ENCODE data around the gene RFX3.

GRCh38 chr9:3569529-3569928 lies 43.7 kb upstream of the RFX3 start:
- TF ChIP-seq, protein P1, sequence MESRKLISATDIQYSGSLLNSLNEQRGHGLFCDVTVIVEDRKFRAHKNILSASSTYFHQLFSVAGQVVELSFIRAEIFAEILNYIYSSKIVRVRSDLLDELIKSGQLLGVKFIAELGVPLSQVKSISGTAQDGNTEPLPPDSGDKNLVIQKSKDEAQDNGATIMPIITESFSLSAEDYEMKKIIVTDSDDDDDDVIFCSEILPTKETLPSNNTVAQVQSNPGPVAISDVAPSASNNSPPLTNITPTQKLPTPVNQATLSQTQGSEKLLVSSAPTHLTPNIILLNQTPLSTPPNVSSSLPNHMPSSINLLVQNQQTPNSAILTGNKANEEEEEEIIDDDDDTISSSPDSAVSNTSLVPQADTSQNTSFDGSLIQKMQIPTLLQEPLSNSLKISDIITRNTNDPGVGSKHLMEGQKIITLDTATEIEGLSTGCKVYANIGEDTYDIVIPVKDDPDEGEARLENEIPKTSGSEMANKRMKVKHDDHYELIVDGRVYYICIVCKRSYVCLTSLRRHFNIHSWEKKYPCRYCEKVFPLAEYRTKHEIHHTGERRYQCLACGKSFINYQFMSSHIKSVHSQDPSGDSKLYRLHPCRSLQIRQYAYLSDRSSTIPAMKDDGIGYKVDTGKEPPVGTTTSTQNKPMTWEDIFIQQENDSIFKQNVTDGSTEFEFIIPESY (IDR thresholded peaks at IDR 0.05), result no peak
- TF ChIP-seq, protein P2, sequence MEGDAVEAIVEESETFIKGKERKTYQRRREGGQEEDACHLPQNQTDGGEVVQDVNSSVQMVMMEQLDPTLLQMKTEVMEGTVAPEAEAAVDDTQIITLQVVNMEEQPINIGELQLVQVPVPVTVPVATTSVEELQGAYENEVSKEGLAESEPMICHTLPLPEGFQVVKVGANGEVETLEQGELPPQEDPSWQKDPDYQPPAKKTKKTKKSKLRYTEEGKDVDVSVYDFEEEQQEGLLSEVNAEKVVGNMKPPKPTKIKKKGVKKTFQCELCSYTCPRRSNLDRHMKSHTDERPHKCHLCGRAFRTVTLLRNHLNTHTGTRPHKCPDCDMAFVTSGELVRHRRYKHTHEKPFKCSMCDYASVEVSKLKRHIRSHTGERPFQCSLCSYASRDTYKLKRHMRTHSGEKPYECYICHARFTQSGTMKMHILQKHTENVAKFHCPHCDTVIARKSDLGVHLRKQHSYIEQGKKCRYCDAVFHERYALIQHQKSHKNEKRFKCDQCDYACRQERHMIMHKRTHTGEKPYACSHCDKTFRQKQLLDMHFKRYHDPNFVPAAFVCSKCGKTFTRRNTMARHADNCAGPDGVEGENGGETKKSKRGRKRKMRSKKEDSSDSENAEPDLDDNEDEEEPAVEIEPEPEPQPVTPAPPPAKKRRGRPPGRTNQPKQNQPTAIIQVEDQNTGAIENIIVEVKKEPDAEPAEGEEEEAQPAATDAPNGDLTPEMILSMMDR (IDR thresholded peaks at IDR 0.05; ENCODE audit: low read depth, low read length, missing input control), result no peak
- TF ChIP-seq GABPA (IDR thresholded peaks at IDR 0.05 in 1 of 2, conservative IDR thresholded peaks at IDR 0.05 in 1 of 2), result no peak
- no peak for TF ChIP-seq YY1 (IDR thresholded peaks at IDR 0.05)
- no peak for TF ChIP-seq JUND (IDR thresholded peaks at IDR 0.05)
- TF ChIP-seq TAF1 (conservative IDR thresholded peaks at IDR 0.05), result no peak
- no peak for TF ChIP-seq REST (IDR thresholded peaks at IDR 0.05)
- no peak for TF ChIP-seq RAD21 (IDR thresholded peaks at IDR 0.05)
- no peak for TF ChIP-seq SP1 (IDR thresholded peaks at IDR 0.05)

Measured in liver (tissue), 3 donors.